Bronchial epithelial cell (primary cell): ENCODE measurements around the gene COL6A3. TPM values are rescaled to one million over a fixed set of nuclear protein-coding genes. Genes with fewer than 3 reads are reported as not detected.

Source experiments
- DNase-seq: peaks from one replicate; pipeline ENCODE4 v3.0.0-alpha.2; 2010; ENCODE audit warnings: low read depth
- FAIRE-seq: peaks from 2 replicates; lab custom pipeline; 2011; peaks lifted over from hg19 to GRCh38; lab: Jason Lieb, UNC
- H3K27me3 ChIP-seq: 2 replicates; pipeline ENCODE4 v1.5.1; 2011; ENCODE audit warnings: low read length; ENCODE audit not compliant: control insufficient read depth, insufficient read depth
- H3K36me3 ChIP-seq: 2 replicates; pipeline ENCODE4 v1.5.1; 2011; ENCODE audit warnings: low read length; ENCODE audit not compliant: control insufficient read depth, insufficient read depth
- H3K4me3 ChIP-seq: 2 replicates; pipeline ENCODE4 v1.5.1; 2011; ENCODE audit warnings: mild to moderate bottlenecking, low read depth, low read length, control low read depth
- CTCF ChIP-seq: IDR thresholded peaks from 2 replicates; pipeline ENCODE4 v1.5.1; 2011; ENCODE audit warnings: mild to moderate bottlenecking, moderate library complexity, low read length, control low read depth, inconsistent platforms; ENCODE audit not compliant: insufficient read depth, severe bottlenecking
- total RNA-seq: library from RNA; depleted of rRNA; stranded (reverse); fragments of >200 nt; gene quantifications from 2 replicates; pipeline ENCODE4 v1.2.1, GENCODE V29; 2014

Gene COL6A3
- total RNA-seq, 1 donor from 2014 or later, result 16.6 TPM

- no peak for FAIRE-seq
- no peak for DNase-seq
- Histone ChIP-seq H3K4me3 (no peak overlapping the region), H3K27me3 (peaks cover 2% of the 10 kb centered on the region), H3K36me3 (no peaks in the 10 kb centered on the region)
- no peak for TF ChIP-seq CTCF
Observed at GRCh38 chr2:237319887-237320286, 94.1 kb downstream of the COL6A3 start.

GRCh38 chr2:237319086-237319820 lies 94.7 kb downstream of the COL6A3 start:
- Histone ChIP-seq H3K27me3 (peaks cover 4% of the 10 kb centered on the region), H3K36me3 (no peaks in the 10 kb centered on the region), H3K4me3 (no peak overlapping the region)
- TF ChIP-seq CTCF, result no peak
- FAIRE-seq (no peak), DNase-seq (no peak)

- DNase-seq, result no peak
- no peak for FAIRE-seq
- Histone ChIP-seq H3K27me3 (peaks cover 4% of the 10 kb centered on the region), H3K4me3 (no peak overlapping the region), H3K36me3 (no peaks in the 10 kb centered on the region)
- no peak for TF ChIP-seq CTCF
Observed at GRCh38 chr2:237316339-237316738, 97.6 kb downstream of the COL6A3 start.

- FAIRE-seq, result peak; percentile 90
- no peak for TF ChIP-seq CTCF
Observed at GRCh38 chr2:237315829-237316225, 98.1 kb downstream of the COL6A3 start.

GRCh38 chr2:237315170-237315828 lies 98.7 kb downstream of the COL6A3 start:
- Histone ChIP-seq H3K36me3 (no peaks in the 10 kb centered on the region), H3K4me3 (no peak overlapping the region), H3K27me3 (peaks cover 4% of the 10 kb centered on the region)
- TF ChIP-seq CTCF, result no peak
- DNase-seq, result no peak
- no peak for FAIRE-seq

More at GRCh38 chr2:237315829-237316225, 98.1 kb downstream of the COL6A3 start:
- DNase-seq, result no peak
- Histone ChIP-seq H3K36me3 (no peaks in the 10 kb centered on the region), H3K27me3 (peaks cover 4% of the 10 kb centered on the region), H3K4me3 (no peak overlapping the region)
